ENCODE measurements around the gene COPS8.

COPS8 gene

GRCh38 chr2:237134321-237135230 is 48.9 kb downstream of the COPS8 start:
- no peak for DNase-seq

GRCh38 chr2:237136824-237137223 is 51.1 kb downstream of the COPS8 start:
- DNase-seq = no peak

GRCh38 chr2:237137626-237138323 is 52.1 kb downstream of the COPS8 start:
- DNase-seq = no peak

GRCh38 chr2:237139123-237139675 is 53.5 kb downstream of the COPS8 start:
- DNase-seq = no peak

GRCh38 chr2:237140689-237141285 is 55.1 kb downstream of the COPS8 start:
- no peak for DNase-seq

GRCh38 chr2:237141571-237142051 is 55.9 kb downstream of the COPS8 start:
- DNase-seq = no peak

- no peak for DNase-seq
Observed at GRCh38 chr2:237143118-237143517, 57.4 kb downstream of the COPS8 start.

GRCh38 chr2:237143676-237144440 is 58.2 kb downstream of the COPS8 start:
- no peak for DNase-seq

- no peak for DNase-seq
Observed at GRCh38 chr2:237144516-237144915, 58.8 kb downstream of the COPS8 start.

GRCh38 chr2:237147317-237147716 is 61.6 kb downstream of the COPS8 start:
- DNase-seq = no peak

- no peak for DNase-seq
Observed at GRCh38 chr2:237148624-237149023, 62.9 kb downstream of the COPS8 start.

GRCh38 chr2:237149425-237149824 is 63.7 kb downstream of the COPS8 start:
- DNase-seq = no peak
